ENCODE results near the gene SLC25A18.

SLC25A18 gene

DNA sequence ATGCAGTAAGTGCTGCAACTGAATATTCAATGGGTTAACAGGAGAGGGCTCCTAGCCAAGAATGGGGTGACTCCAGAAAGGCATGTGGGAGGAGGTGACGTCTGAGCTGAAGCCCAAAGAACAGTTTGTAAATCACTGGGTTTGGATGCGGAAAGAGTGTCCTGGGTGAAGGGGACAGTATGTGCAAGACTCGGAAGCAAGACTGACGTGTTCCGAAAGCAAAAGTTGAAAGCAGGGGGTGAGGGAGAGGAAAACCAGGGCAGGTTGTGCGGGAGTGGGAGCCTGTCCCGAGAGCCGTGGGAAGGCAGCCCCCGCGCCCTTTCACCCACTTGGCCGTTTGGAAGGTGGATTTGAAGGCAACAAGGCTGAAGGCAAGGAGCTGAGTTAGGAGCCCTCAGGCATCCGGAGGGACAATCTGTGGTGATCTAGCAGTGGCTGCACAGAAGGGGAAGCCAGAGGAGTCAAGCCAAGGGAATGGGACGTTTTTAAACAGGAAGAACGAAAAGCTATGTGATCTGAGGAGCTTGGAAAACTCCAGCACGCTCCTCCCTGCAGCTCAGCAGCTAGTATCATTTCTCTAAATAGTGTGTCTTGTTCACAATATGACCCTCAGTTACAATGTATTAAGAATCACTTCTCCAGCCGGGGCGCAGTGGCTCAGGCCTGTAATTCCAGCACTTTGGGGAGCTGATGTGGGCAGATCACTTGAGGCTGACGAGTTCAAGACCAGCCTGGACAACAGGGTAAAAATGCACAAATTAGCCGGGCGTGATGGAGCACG, 7.7 kb downstream of the SLC25A18 start:
- no peak for DNase-seq

DNA sequence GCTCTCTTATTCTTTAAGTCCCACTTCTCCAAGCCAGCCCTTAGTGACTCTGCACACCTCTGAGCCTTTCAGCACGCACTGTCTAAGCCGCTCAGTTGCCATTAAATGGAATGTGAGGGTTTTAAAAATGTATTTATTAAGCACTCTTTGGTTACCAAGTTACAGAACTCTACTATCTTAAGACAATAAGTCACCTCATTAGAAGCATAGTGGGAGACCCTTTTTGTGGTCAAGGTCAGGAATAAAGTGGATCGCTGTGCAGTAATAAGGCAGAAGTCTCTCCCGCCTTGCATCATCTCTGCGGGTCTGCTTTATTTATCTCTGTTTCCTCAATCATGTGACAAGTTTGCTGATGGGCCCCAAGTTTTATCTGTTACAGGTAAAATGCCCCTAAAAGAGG, 11.9 kb downstream of the SLC25A18 start:
- no peak for DNase-seq

DNA sequence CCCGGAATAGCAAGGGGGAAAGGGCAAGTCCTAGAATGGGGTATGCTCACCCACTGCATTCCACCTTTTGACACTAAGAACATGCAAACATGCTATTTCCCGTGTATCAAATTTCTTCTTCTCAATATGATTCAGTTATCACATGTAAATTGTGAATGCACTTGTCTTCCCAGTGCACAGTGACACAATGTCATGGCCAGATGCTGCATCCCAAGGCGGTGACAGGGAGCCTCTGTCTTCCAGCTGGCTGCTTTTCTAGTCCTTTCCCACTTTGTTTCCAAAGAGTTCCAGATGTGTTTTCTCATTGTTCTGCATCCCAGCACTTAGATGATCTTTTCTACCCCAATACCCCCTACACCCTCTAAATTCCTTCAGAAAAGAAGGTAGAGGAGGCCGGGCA, 12.4 kb downstream of the SLC25A18 start:
- DNase-seq = no peak

DNA sequence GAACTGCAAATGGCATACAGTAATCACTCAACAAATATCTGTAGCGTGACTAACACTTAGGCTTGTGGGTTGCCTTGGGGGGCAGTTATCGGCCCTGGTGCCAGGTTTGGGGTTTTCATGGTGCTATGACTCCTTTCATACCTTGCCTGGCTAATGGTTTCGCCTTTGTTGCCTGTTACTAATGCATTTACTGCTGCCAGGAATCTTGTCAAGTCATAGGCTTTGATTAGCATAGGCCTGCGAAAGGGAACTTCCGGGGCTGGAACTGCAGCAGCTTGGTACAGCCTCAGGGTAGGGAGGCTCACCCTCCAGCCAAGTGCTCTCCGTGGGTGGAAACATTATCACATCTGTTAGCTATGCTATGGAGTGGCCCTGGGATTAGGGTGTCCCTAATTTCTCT, 13.2 kb downstream of the SLC25A18 start:
- DNase-seq = no peak

DNA sequence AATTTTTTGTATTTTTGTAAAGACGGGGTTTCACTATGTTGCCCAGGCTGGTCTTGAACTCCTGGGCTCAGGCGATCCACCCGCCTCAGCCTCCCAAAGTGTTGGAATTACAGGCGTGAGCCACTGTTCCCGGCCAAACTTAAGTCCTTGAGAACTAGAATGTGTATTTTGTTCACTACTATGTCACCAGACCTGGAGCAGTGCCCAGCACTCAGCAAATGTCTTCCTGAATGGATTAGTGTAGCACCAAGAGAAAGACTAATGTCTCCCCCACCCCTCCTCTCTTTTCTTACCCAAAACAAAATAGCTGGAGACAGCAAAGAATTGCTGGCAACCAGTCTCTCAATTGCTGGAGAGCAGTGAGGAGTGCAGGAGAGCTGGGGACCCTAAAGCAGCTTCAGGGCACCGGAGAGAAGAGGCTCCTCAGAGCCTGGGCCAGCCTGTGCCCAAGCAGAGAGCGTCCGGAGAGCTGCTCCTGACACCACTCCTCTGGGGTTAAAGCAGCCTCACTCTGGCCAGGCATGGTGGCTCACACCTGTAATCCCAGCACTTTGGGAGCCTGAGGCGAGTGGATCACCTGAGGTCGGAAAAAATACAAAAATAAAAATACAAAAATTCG, 14.9 kb downstream of the SLC25A18 start:
- DNase-seq = no peak

DNA sequence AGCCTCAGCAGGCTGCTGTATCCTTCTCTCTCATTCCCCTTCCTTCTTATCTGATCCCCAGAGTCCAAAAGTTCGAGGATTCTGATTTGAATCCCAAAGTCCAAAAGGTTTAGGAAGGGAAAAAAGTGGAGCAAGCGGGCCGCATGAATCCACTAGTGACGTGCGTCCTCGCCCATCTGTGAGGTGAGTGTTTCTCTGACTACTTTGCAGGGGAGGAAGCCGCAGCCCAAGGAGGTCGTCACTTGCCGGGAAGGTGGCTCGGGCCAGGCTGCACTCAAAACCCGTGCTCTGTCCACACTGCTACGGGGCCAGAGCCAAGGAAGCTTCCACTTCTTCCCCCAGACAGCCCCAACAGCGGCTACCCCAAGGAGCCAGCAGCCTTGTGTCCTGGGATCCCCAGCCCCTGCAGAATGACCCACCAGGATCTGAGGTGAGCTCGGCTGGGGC, 16.3 kb downstream of the SLC25A18 start:
- DNase-seq = no peak

DNA sequence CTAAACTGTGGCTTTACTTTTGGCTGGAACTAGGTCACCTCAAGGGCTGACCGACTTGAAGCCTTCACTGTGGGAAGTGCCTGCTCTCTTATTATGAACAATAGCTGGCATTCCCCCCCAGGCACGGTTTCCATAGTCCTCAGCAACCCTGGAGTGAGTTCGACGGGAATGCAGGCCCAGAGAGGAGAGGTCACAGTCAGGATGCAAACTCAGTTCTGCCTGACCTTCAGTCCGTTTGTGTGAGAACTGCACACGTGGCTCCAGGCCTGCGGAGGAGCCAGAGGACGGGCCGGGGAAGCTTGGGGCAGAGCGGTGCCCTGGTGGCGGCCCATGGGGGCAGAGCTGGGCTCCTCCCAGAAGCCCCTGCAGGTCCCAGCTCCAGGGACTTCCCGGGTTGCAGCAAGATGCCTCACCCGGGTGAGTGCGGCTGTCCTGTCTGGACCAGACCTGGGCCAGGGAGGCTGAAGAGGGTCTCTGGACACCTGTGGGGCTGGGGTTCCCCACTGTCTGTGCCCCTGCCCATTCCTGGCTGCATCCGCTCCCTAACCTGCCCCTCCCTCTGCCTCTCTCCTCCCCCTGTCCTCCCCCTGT, 17.2 kb downstream of the SLC25A18 start:
- no peak for DNase-seq

DNA sequence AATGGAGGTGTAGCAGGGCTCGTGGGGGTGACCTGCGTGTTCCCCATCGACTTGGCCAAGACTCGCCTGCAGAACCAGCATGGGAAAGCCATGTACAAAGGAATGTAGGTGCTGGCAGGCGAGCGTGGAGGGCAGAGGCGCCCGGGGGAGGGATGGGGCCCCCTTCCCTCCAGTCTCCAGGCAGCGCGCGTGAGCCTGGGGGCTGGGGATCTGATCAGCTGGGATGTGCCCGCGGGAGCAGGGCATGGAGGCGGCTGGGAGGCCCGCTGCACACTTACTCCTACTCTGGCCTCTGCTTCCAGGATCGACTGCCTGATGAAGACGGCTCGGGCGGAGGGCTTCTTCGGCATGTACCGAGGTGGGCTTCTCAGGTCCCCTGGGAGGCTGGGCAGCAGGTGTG, 17.8 kb downstream of the SLC25A18 start:
- DNase-seq = no peak

DNA sequence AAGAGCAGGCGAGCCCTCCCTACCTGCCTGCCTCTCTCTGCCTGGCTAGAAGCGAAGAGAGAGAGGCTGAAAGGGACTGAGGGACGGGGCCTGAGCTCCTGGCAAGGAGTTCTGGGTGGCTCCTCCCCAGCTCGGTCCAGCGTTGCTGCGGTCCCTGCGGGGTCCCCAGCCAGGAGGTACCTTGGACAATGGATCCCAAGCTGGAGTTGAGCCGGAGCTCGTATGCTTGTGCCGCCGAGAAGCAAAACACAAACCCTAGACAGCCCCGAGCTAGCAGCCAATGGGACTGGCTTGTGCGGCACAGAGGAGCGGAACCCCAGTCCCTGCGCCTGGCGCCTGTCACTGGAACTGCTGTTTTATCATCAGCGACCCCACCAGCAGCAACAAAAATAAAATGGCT, 18.3 kb downstream of the SLC25A18 start:
- no peak for DNase-seq

DNA sequence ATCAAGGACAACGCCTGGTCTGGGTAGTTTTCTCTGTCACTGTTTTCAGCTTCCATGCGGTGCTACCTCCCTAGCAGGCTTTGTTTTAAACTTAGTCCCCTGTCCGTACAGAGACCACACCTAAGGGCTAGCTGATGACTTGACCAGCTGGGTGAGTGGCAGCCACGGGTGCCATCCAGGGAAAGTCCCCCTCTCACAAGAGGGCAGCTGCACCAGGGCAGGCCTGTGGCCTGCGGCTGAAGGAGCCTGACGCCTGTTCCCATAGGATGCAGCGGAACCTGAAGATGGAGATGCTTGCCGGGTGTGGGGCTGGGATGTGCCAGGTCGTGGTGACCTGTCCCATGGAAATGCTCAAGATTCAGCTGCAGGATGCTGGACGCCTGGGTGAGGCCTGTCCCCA, 19.9 kb downstream of the SLC25A18 start:
- no peak for DNase-seq

DNA sequence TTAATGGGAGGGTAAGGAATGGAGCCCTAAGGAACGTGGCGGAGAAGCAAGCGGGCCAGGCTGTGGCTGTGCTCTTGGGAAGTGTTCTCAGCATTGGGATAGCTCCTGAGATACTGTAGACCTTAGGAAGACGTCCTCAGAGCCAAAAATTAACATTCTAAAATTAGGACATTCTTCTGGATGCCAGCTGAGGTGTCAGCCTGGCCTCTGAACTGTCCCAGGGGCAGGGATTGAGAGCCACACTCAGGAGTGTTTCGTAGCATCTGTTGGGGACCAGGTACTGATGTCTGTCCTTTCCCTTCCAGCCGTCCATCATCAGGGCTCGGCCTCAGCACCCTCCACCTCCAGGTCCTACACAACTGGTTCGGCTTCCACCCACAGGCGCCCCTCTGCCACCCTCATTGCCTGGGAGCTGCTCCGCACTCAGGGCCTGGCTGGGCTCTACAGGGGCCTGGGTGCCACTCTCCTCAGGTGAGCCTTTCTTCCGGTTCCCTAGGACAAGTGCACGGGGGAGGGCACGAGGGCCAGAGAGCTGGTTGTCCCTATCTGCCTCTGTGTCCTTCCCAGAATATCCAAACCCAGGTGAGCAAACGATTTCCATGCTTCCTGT, 23.6 kb downstream of the SLC25A18 start:
- no peak for DNase-seq

DNA sequence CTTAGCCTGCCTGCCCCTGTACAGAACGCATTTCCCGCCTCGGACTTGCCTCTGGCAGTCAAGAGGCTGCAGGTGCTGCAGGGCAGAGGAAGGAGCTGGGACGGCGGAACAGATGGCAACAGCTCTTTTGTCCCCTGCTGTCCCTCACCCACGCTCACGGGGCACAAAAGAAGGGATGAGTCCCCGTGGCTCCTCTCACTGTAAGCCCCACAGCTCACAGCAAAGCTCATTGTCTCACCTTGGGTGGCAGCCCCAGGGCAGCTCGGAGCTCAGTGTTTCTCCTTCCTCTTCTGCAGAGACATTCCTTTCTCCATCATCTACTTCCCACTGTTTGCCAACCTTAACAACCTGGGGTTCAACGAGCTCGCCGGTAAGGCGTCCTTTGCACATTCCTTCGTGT, 24.3 kb downstream of the SLC25A18 start:
- no peak for DNase-seq

DNA sequence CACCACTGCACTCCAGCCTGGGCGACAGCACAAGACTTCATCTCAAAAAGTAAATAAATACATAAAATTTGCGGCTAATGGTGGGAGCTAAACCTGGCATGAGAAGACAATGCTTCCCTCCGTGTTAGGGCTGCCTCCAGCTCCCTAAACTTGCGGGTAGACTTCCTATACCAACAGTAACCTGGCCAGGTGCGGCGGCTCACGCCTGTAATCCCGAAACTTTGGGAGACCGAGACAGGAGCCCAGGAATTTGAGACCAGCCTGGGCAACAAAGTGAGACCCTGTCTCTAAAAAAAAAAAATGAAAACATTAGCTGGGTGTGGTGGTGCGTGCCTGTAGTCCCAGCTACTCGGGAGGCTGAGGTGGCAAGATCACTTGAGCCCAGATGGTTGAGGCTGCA, 25.3 kb downstream of the SLC25A18 start:
- no peak for DNase-seq

DNA sequence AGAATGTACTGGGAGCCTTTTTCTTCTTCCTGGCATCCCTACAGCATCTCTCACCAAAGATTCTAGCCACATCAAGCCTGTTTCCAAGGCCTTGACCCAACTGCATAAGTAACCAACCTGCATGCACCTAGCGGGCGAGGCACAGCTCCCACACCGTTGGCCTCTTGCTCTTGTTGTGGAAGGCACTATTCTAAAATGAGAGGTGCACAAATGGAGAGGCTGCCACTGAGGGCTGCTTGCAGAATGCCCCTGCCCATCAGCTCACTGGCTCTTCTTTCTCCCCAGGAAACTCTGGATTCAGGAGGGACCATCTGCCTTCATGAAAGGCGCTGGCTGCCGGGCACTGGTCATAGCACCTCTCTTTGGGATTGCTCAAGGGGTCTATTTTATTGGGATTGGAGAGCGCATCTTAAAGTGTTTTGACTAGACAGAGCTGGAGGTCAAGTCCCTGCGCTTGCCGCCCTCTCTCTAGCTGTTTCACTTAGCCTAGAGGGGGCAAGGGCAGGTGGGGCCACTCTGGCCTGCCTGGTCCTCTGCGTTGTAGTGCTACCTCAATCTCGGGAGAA, 26.6 kb downstream of the SLC25A18 start:
- no peak for DNase-seq

DNA sequence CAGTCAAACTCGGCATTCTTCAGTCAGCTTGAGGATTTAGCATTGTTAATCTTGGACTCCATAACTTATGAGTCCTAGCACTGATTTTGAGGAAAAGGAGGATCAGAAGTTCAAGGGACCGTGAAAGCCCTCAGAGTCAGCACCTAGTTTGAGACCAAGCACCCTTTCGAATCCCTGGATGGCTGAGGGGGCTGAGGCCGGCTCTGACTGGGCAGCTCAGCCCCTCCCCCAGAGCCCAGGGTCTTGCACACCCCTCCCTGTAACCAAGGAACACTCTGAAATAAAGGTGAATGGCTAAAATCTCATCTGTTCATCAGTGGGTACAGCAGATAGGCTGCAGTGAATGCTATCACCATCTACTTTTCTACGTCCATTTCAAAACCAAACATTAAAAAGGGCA, 27.3 kb downstream of the SLC25A18 start:
- no peak for DNase-seq

DNA sequence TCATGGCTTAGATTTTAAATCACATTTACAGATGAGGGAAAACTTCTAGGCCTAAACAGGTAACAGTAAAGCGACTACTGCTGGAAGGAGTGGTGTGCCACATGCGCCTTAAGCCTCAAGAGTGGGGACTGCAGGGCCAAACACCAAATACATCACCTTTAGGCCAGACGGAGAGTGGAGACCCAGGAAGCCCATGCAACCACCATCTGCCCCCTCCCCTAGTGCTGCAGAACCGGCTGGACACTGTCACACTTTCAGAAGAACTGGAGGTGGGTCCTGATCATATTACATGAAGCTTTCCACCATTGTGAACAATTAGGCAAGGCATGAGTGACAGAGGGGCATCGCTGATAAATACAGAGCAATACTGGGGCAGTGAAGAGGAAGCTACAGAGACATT, 28.9 kb downstream of the SLC25A18 start:
- DNase-seq = no peak

DNA sequence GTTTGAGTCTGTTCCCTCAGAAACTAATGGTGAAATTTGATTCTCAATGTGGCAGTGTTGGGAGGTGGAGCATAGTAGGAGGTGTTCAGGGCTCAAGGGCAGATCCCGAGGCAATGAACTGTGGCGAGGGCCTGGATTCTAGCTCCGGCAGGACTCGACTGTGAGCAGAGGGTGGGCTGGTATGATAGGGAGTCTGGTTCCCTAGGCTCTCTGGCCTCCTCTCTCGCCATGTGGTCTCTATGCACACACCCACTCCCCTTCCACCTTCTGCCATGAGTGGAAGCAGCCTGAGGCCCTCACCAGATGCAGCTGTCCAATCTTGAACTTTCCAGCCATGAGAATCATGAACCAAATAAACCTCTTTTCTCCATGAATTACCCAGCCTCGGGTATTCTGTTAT, 32.9 kb downstream of the SLC25A18 start:
- DNase-seq = no peak

DNA sequence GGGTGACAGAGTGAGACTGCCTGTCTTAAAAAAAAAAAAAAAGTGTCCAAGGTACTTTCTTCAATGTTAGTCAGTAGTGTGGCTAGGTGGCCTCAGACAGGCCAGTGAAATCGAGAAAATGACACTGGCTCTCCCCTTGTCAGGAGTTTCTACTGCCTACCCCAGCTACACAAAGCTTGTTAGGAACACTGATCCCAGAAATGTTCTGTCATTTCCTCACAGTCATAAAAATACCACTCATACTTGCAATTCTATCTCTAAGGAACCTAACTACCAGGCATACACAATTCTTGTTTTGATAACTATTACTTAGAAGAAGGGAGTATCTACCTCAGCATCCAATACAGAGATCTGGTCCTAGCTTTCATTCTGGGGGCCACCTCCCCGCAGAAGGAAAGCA, 33.9 kb downstream of the SLC25A18 start:
- DNase-seq = no peak

DNA sequence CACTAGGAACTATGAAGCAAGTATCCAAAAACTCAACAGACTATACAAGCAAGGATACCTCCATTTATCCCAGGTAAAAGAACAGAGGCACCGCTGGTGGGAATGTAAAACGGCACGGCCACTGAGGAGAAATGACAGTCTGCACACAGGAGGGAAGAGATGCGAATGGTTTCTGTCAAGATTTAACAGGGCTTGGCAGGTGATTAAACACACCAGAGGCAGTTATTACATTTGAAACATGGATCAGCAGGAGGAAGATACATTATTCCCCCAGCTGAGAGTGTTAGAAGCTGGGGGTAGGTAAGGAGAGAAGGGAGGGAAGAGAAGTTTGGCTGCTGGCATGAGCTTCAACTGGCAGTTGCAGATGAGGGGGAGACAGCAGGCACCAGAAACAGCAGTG, 35.0 kb downstream of the SLC25A18 start:
- DNase-seq = no peak

DNA sequence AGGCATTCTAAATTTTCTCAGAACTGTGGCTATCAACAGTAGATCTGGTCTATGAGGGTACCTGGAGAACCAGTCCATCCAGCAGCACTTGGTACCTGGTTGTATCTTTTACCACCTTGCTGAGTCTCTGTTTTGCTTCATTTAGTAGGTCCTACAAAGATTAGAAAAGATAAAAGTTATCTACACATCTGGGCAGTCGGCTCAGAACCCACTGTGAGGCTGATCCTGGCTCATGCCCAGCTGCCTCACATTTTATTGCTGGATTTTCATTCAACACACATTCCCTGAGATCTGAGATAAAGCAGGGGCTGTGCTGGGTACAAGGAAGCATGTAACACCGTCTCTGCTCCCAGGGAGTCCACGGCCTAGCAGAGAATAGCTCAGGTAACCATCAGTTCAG, 37.7 kb downstream of the SLC25A18 start:
- no peak for DNase-seq

DNA sequence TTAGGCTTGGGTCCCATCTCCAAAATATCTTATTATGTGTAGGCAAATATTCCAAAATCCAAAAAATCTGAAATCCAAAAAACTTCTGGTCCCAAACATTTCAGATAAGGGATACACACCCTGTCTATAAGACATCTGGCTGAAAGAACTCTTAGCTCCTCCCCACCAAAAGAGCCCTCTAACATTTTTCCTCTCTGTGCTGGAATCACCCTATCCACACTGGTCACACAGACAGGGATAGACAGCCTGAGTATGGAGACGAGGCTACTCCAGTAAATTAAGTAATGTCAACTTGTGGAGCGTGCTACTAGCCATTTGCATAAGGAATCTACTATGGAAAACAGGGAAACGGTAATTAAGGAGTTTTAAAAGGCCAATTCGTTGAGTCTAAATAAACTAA, 40.4 kb downstream of the SLC25A18 start:
- DNase-seq = no peak

DNA sequence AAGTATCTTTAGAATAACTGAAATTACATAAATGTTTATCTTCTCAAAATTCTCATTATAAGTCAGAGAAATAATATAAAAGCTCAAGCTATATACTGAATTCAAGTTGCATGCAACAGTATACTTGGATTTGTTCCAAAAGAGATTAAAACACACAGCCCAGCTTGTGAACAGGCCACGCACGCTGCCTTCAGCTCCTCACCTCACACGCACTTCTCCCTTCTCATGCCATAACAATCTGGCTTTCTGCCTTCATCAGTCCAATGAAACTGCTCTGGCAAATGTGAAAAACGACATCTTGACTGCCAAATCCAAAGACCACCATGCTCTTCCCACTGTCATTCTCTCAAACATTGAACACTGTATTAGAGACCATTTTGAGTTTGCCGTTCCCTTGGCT, 43.2 kb downstream of the SLC25A18 start:
- no peak for DNase-seq

DNA sequence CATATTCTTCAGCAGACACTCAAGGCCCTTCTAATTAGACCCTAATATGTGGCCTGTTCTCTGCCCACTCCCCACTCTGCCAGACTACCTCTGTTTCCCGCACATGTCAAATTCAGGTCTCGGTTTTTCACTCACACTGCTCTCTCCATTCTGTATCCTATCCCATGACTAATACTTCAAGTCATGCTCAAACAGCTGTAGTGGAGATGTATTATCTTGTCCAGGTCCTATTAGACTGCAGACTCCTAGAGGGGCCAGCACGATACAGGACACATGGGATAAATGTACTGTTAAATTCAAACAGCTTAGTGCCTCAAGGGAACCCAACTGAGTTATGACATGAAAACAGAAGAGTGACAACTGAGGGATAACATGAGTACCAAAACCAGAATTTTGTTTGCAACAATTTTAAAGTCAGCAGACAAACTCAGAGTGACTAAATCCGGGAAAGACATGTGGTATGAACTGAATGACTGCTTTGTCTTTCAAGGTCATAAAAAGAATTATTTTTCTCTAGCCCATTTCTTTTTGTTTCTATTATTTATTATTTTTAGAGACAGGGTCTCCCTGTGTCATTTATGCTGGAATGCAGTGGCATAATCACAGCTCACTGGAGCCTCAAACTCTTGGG, 44.7 kb downstream of the SLC25A18 start:
- no peak for DNase-seq
